ENCODE results near the gene SVIL. TPM values are rescaled to one million over a fixed set of nuclear protein-coding genes. Genes with fewer than 3 reads are reported as not detected.

SVIL gene
- total RNA-seq, 1 experiment from 2014 or later, result 15.3 TPM

GRCh38 chr10:29524720-29525119 lies 110.1 kb downstream of the SVIL start:
- no peak overlapping the region for H3K18ac ChIP-seq (ENCODE audit: insufficient read length, low read depth, low read length)
- no peaks in the 10 kb centered on the region for H3K9me3 ChIP-seq (ENCODE audit: control insufficient read depth, low read depth, low read length)
- H3T11ph ChIP-seq (ENCODE audit: low read length), result no peak overlapping the region
- H2BK15ac ChIP-seq (ENCODE audit: low read depth, low read length), result no peak overlapping the region
- no peak for DNase-seq
- TF ChIP-seq, protein P1, sequence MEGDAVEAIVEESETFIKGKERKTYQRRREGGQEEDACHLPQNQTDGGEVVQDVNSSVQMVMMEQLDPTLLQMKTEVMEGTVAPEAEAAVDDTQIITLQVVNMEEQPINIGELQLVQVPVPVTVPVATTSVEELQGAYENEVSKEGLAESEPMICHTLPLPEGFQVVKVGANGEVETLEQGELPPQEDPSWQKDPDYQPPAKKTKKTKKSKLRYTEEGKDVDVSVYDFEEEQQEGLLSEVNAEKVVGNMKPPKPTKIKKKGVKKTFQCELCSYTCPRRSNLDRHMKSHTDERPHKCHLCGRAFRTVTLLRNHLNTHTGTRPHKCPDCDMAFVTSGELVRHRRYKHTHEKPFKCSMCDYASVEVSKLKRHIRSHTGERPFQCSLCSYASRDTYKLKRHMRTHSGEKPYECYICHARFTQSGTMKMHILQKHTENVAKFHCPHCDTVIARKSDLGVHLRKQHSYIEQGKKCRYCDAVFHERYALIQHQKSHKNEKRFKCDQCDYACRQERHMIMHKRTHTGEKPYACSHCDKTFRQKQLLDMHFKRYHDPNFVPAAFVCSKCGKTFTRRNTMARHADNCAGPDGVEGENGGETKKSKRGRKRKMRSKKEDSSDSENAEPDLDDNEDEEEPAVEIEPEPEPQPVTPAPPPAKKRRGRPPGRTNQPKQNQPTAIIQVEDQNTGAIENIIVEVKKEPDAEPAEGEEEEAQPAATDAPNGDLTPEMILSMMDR (conservative IDR thresholded peaks at IDR 0.05), result no peak
- Mint-ChIP-seq H3K27me3 (ENCODE audit: low read depth) (no peaks in the 10 kb centered on the region), H3K4me1 (peaks cover 0 to 7% of the 10 kb centered on the region in 2 experiments; a peak in 1 of 4 replicates), H3K36me3 (ENCODE audit: insufficient read depth in 1 of 3, low read depth in 3 of 3) (peaks cover 0 to 51% (median 19%) of the 10 kb centered on the region in 3 experiments; a peak in 5 of 7 replicates), H3K4me3 (no peak overlapping the region), H3K27ac (peak overlapping the region in 1 of 3 experiments; percentile 37; a peak in 1 of 7 replicates), H3K9me3 (no peaks in the 10 kb centered on the region)
- H3K79me2 ChIP-seq (ENCODE audit: insufficient read depth, low read length), result no peaks in the 10 kb centered on the region
- H3K4ac ChIP-seq (ENCODE audit: low read depth, low read length), result no peak overlapping the region
- no peaks in the 10 kb centered on the region for H4K20me1 ChIP-seq (ENCODE audit: control insufficient read depth, insufficient read depth, insufficient read length)
- no peak overlapping the region for H2BK120ac ChIP-seq (ENCODE audit: low read depth, low read length, poor library complexity, severe bottlenecking)
- no peak overlapping the region for H3K9ac ChIP-seq (ENCODE audit: extremely low read depth, insufficient read length, low read length)
- H2BK20ac ChIP-seq (ENCODE audit: low read depth, low read length, poor library complexity, severe bottlenecking), result no peak overlapping the region
- WGBS (ENCODE audit: extremely low coverage, insufficient read length, low lambda C conversion rate), result no CpG with 5 or more reads among the region's 9 CpGs
- H3K14ac ChIP-seq (ENCODE audit: insufficient read depth, low read length), result no peak overlapping the region
- H4K8ac ChIP-seq (replicated peaks; ENCODE audit: insufficient read length, low read depth, low read length), result no peak overlapping the region
- no peak overlapping the region for H2BK12ac ChIP-seq (ENCODE audit: insufficient read length, low read depth, low read length)
- no peak overlapping the region for H3K56ac ChIP-seq (ENCODE audit: insufficient read length, low read depth, low read length)
- H3K4me1 ChIP-seq (ENCODE audit: insufficient read depth, low read length), result no peaks in the 10 kb centered on the region
- no peak overlapping the region for H4K5ac ChIP-seq (ENCODE audit: insufficient read length, low read depth, low read length)
- no peak overlapping the region for H4K91ac ChIP-seq (ENCODE audit: insufficient read length, low read depth, low read length)
- no peak overlapping the region for H3K4me2 ChIP-seq (ENCODE audit: insufficient read depth, insufficient read length, low read length)
- H3K27ac ChIP-seq (ENCODE audit: insufficient read length, low read depth, low read length), result no peak overlapping the region
- H3K23me2 ChIP-seq (ENCODE audit: insufficient read length, low read depth, low read length, poor library complexity, severe bottlenecking), result no peaks in the 10 kb centered on the region
- no peak overlapping the region for H2BK5ac ChIP-seq (ENCODE audit: insufficient read length, low read length)
- H2AFZ ChIP-seq (ENCODE audit: low read length), result no peak overlapping the region
- H3K23ac ChIP-seq (ENCODE audit: insufficient read length, low read depth, low read length), result no peak overlapping the region
- no peak overlapping the region for H2AK5ac ChIP-seq (ENCODE audit: insufficient read length, low read length)
- no peaks in the 10 kb centered on the region for H3K79me1 ChIP-seq (ENCODE audit: insufficient read depth, low read depth, low read length, poor library complexity, severe bottlenecking)
- H3K27me3 ChIP-seq (ENCODE audit: insufficient read depth, low read length), result no peaks in the 10 kb centered on the region
